Activated T-helper 1 cell treated with anti-CD3 and anti-CD28 coated beads, Interleukin-12 subunit alpha, Interleukin-12 subunit beta, Interleukin-2, Interleukin-4 antibody, amounts not matched to agents 30 ng/mL and 10 ng/mL and 1 ng/mL, durations not matched to agents 14 hours and 24 hours and 36 hours (primary cell): ENCODE results near the gene RTN4RL1. TPM values are rescaled to one million over a fixed set of nuclear protein-coding genes. Genes with fewer than 3 reads are reported as not detected.

Source experiments
- DNase-seq: peaks from one replicate; pipeline ENCODE4 v3.0.0; 2021; ENCODE audit warnings: low spot score
- H3K27ac Mint-ChIP-seq: one replicate; pipeline ENCODE4 v1.8.0; 2021; ENCODE audit warnings: mild to moderate bottlenecking, mixed read lengths
- H3K27me3 Mint-ChIP-seq: one replicate; pipeline ENCODE4 v1.8.0; 2022; ENCODE audit warnings: mild to moderate bottlenecking, moderate library complexity, mixed read lengths; ENCODE audit not compliant: insufficient read depth
- H3K36me3 Mint-ChIP-seq: one replicate; pipeline ENCODE4 v1.8.0; 2021; ENCODE audit warnings: low read depth, mixed read lengths
- H3K4me1 Mint-ChIP-seq: one replicate; pipeline ENCODE4 v1.8.0; 2021; ENCODE audit warnings: low read depth, mixed read lengths
- H3K4me3 Mint-ChIP-seq: one replicate; pipeline ENCODE4 v1.8.0; 2021; ENCODE audit warnings: mild to moderate bottlenecking, moderate library complexity, mixed read lengths
- H3K9me3 Mint-ChIP-seq: one replicate; pipeline ENCODE4 v1.8.0; 2021; ENCODE audit warnings: mixed read lengths
- intact Hi-C: fragments of 100-400 bp; cut with micrococcal nuclease; formaldehyde crosslinking; loops from one replicate; pipeline ENCODE4 v1.15.1; 2024
- total RNA-seq: library from RNA; stranded (reverse); gene quantifications from 2 replicates; pipeline ENCODE4 v1.2.3, GENCODE V29; 2022

RTN4RL1 gene
- total RNA-seq, 1 donor from 2014 or later, result 1.0 TPM

DNA sequence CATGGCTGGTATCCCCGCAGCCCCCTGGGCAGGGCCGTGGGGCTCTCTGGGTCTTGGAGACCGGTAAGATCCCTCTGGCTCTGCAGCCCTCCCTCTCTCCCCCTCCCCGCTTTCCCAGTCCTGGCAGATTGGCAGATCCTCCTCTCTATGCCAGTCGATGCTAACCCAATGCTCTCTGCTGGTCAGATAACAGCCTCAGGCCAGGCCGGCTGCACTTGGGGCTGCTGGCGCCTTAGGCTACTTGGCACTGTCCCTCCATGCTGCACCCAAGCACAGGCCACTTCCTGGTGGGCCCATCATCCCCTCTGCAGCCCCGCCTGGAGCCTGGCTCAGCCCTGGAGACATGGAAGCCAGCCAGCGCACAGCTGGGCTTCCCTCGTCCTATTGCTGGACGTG lies 81.7 kb downstream of the RTN4RL1 start:
- no peak overlapping the region for H3K27ac Mint-ChIP-seq
- H3K27me3 Mint-ChIP-seq, result no peaks in the 10 kb centered on the region
- intact Hi-C loops, result no loop called here
- H3K4me3 Mint-ChIP-seq, result no peak overlapping the region
- DNase-seq, result no peak
- H3K36me3 Mint-ChIP-seq, result no peaks in the 10 kb centered on the region
- H3K4me1 Mint-ChIP-seq, result no peaks in the 10 kb centered on the region
- H3K9me3 Mint-ChIP-seq, result no peaks in the 10 kb centered on the region

- intact Hi-C loops, result no loop called here
- Mint-ChIP-seq H3K9me3 (no peaks in the 10 kb centered on the region), H3K27ac (no peak overlapping the region), H3K4me1 (no peaks in the 10 kb centered on the region), H3K4me3 (no peak overlapping the region), H3K27me3 (no peaks in the 10 kb centered on the region), H3K36me3 (no peaks in the 10 kb centered on the region)
- DNase-seq, result no peak
These were observed 82.3 kb downstream of the RTN4RL1 start for GRCh38 chr17:1942666-1943435.

DNA sequence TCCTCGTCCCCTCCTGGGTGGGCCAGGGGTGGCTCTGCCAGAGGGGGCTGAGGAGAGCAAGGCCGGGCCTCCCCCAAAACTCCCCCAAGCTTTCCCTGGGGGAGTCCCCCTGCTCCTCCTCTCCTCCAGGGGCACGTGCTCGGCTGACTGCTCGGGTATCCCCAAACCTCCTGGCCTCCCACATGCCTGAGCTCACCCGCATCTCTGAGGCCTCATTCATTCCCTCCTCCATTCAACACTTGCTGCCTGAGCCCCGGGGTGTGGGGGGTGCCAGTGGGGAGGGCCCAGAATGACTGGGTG lies 83.1 kb downstream of the RTN4RL1 start:
- no peak overlapping the region for H3K27ac Mint-ChIP-seq
- H3K36me3 Mint-ChIP-seq, result no peaks in the 10 kb centered on the region
- no peak overlapping the region for H3K4me3 Mint-ChIP-seq
- intact Hi-C loops, result no loop called here
- H3K9me3 Mint-ChIP-seq, result no peaks in the 10 kb centered on the region
- no peaks in the 10 kb centered on the region for H3K4me1 Mint-ChIP-seq
- no peaks in the 10 kb centered on the region for H3K27me3 Mint-ChIP-seq
- DNase-seq, result no peak

DNA sequence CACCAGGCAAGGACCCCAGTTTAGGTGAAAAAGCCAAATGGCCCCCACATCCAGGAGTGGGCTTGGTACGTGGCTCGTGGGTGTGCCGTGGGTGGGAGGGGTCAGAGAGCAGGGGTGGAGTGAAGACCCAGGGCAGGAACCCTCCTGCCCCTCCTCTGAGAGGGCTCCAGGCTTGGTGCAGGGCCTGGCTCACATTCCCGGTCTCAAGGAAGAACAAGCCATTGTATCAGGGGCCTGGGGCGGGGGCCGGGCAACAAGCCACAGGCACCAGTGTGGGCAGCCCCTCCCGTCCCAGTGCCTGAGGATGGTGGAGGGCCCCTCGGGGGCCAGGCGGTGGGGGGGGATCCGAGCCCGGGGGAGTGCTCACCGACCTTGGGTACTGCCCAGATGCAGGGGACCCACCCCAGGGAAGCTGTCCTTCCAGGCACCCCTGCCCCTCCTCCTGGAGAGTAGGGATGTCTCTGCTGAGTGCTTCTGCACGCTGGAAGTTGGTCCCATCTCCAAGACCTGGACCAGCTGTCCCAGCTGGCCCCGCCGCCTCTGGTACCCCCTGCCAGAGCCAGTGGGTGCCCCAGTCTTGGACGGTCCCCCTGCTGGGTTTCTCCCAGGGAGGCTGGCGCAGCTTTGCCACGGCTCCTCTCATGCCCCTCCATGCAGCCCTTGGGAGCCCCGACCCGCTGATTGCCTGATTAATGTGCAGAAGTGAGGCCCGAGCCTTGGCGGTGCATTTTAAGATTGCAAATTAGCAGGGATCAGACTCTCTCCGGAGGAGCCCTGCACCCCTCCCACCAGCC lies 83.7 kb downstream of the RTN4RL1 start:
- no peak for DNase-seq
- Mint-ChIP-seq H3K4me3 (no peak overlapping the region), H3K27ac (no peak overlapping the region), H3K9me3 (no peaks in the 10 kb centered on the region), H3K36me3 (no peaks in the 10 kb centered on the region), H3K27me3 (no peaks in the 10 kb centered on the region), H3K4me1 (no peaks in the 10 kb centered on the region)
- intact Hi-C loops, result no loop called here

- intact Hi-C loops, result no loop called here
- Mint-ChIP-seq H3K27ac (no peak overlapping the region), H3K4me3 (no peak overlapping the region), H3K4me1 (no peaks in the 10 kb centered on the region), H3K9me3 (no peaks in the 10 kb centered on the region), H3K36me3 (no peaks in the 10 kb centered on the region), H3K27me3 (no peaks in the 10 kb centered on the region)
- DNase-seq, result no peak
These were observed 84.3 kb downstream of the RTN4RL1 start for GRCh38 chr17:1940810-1941185.

GRCh38 chr17:1939981-1940809 lies 84.9 kb downstream of the RTN4RL1 start:
- H3K4me1 Mint-ChIP-seq, result no peaks in the 10 kb centered on the region

DNA sequence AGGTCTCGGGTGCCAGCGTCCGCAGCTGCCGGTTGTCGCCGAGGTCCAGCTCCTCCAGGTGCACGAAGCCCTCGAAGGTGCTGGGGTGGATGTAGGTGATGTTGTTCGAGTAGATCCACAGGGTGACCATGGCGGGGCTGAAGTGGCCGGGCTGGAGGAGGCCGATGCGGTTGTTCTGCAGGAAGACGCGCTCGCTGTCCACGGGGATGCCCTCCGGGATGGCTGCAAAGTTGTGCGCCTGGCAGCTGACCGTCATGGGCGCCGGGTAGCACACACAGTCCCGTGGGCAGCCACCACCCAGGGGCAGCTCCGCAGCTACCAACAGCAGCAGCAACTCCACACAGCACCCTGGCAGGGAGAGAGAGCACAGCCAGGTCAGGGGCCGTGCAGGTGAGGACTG lies 87.7 kb downstream of the RTN4RL1 start:
- H3K27me3 Mint-ChIP-seq, result no peaks in the 10 kb centered on the region
- H3K4me1 Mint-ChIP-seq, result no peaks in the 10 kb centered on the region
- intact Hi-C loops, result no loop called here
- no peak overlapping the region for H3K27ac Mint-ChIP-seq
- DNase-seq, result no peak
- H3K9me3 Mint-ChIP-seq, result no peaks in the 10 kb centered on the region
- no peaks in the 10 kb centered on the region for H3K36me3 Mint-ChIP-seq
- no peak overlapping the region for H3K4me3 Mint-ChIP-seq

More at GRCh38 chr17:1939981-1940809, 84.9 kb downstream of the RTN4RL1 start:
- intact Hi-C loops, result no loop called here
- Mint-ChIP-seq H3K4me3 (no peak overlapping the region), H3K36me3 (no peaks in the 10 kb centered on the region), H3K27ac (no peak overlapping the region), H3K9me3 (no peaks in the 10 kb centered on the region), H3K27me3 (no peaks in the 10 kb centered on the region)
- DNase-seq, result no peak

- Mint-ChIP-seq H3K4me1 (no peaks in the 10 kb centered on the region), H3K27ac (no peak overlapping the region), H3K9me3 (no peaks in the 10 kb centered on the region), H3K27me3 (no peaks in the 10 kb centered on the region), H3K36me3 (no peaks in the 10 kb centered on the region), H3K4me3 (no peak overlapping the region)
- no peak for DNase-seq
- intact Hi-C loops, result no loop called here
These were observed 88.4 kb downstream of the RTN4RL1 start for GRCh38 chr17:1936766-1937165.

- no peaks in the 10 kb centered on the region for H3K27me3 Mint-ChIP-seq
- no peaks in the 10 kb centered on the region for H3K9me3 Mint-ChIP-seq
- intact Hi-C loops, result no loop called here
- no peaks in the 10 kb centered on the region for H3K4me1 Mint-ChIP-seq
- H3K4me3 Mint-ChIP-seq, result no peak overlapping the region
- no peaks in the 10 kb centered on the region for H3K36me3 Mint-ChIP-seq
- DNase-seq, result no peak
- H3K27ac Mint-ChIP-seq, result no peak overlapping the region
These were observed 90.2 kb downstream of the RTN4RL1 start for GRCh38 chr17:1934901-1935300.

GRCh38 chr17:1933875-1934715 lies 91.0 kb downstream of the RTN4RL1 start:
- no peaks in the 10 kb centered on the region for H3K27me3 Mint-ChIP-seq
- no peak overlapping the region for H3K4me3 Mint-ChIP-seq
- intact Hi-C loops, result no loop called here
- H3K27ac Mint-ChIP-seq, result no peak overlapping the region
- no peaks in the 10 kb centered on the region for H3K9me3 Mint-ChIP-seq
- no peak for DNase-seq
- no peaks in the 10 kb centered on the region for H3K4me1 Mint-ChIP-seq
- no peaks in the 10 kb centered on the region for H3K36me3 Mint-ChIP-seq

DNA sequence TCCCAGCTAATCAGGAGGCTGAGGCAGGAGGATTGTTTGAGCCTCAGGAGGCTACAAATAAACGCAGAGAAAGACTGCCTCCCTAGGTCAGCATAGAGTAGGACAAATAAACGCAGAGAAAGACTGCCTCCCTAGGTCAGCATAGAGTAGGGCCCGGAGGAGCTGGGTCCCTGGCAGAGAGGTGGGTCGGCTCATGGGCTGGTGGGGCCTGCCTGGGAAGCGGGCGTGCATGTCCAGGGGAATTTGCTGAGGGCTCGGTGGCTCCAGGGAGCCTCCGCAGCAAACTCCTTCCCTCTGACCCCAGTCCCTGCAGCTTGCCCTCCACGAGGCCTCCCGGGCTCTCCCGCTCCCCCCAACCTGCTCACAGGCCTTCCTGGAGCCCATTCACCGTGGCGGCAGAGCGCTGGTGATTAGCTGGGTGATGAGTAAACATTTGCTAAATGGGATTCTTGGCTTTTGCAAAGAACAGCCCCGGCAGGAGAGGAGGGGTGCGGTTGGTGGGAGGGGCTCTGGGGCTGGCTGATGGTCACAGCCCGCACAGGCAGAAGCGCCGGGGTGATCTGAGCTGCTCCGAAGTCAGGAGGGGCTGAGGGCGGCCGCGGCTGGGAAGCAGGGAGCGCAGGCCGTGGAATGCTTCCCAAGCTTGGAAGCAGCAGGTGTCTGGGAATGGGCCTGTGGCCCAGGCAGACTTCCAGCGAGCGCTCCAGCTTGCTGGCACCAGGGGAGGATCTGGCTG lies 93.1 kb downstream of the RTN4RL1 start:
- H3K4me3 Mint-ChIP-seq, result no peak overlapping the region
- H3K9me3 Mint-ChIP-seq, result no peaks in the 10 kb centered on the region
- intact Hi-C loops, result no loop called here

GRCh38 chr17:1930337-1930645 lies 94.8 kb downstream of the RTN4RL1 start:
- Mint-ChIP-seq H3K4me3 (no peak overlapping the region), H3K4me1 (no peaks in the 10 kb centered on the region), H3K36me3 (no peaks in the 10 kb centered on the region), H3K27ac (no peak overlapping the region), H3K27me3 (no peaks in the 10 kb centered on the region), H3K9me3 (no peaks in the 10 kb centered on the region)
- no peak for DNase-seq
- intact Hi-C loops, result no loop called here

More for the DNA sequence above, 93.1 kb downstream of the RTN4RL1 start:
- Mint-ChIP-seq H3K27ac (no peak overlapping the region), H3K4me1 (no peaks in the 10 kb centered on the region), H3K36me3 (no peaks in the 10 kb centered on the region), H3K27me3 (no peaks in the 10 kb centered on the region)
- no peak for DNase-seq
